Left lung (tissue), 10 donors: ENCODE results near the gene CHAT. TPM values are rescaled to one million over a fixed set of nuclear protein-coding genes. Genes with fewer than 3 reads are reported as not detected.

ENCODE experiments used
- ATAC-seq: fragments of 200-7000 bp; cut with Tn5 transposase; one replicate; pipeline ENCODE4 v1.9.1; 2020; ENCODE audit warnings: moderate library complexity
- DNase-seq, 4 donors: peaks; one replicate each; pipeline ENCODE4 v3.0.0-alpha.2; 2013 to 2020
- H3K27ac ChIP-seq, 2 donors: fragments of 200-600 bp; sonication (generic) in 1 of 2; one replicate each; pipeline versions ENCODE4 v1.5.0 to v1.8.0; 2020 to 2021
- H3K27me3 ChIP-seq, 2 donors: fragments of 200-600 bp; sonication (generic) in 1 of 2; one replicate each; pipeline versions ENCODE4 v1.5.0 to v1.8.0; 2020 to 2021
- H3K36me3 ChIP-seq, 2 donors: fragments of 200-600 bp; sonication (generic) in 1 of 2; one replicate each; pipeline versions ENCODE4 v1.5.0 to v1.8.0; 2020 to 2021
- H3K4me1 ChIP-seq, 2 donors: fragments of 200-600 bp; one replicate each; pipeline ENCODE4 v1.8.0; 2021
- H3K4me3 ChIP-seq, 2 donors: fragments of 200-600 bp; sonication (generic) in 1 of 2; one replicate each; pipeline versions ENCODE4 v1.5.0 to v1.8.0; 2020 to 2021; ENCODE audit warnings: mild to moderate bottlenecking in 1 of 2
- H3K9me3 ChIP-seq, 2 donors: fragments of 200-600 bp; sonication (generic) in 1 of 2; one replicate each; pipeline versions ENCODE4 v1.5.0 to v1.8.0; 2020 to 2021
- CTCF ChIP-seq, 2 donors: fragments of 200-600 bp; sonication (generic) in 1 of 2; IDR thresholded peaks; one replicate each; pipeline versions ENCODE4 v1.5.0 to v1.8.0; 2021; ENCODE audit warnings: antibody characterized with exemption in 2 of 2
- intact Hi-C, 2 donors: fragments of 100-400 bp; cut with DNase I; formaldehyde crosslinking; loops; one replicate each; pipeline versions ENCODE4 v1.11.2 to v1.14.2; 2022
- polyA plus RNA-seq, 6 donors: library from polyadenylated mRNA; unstranded; fragments of 120-200 nt; gene quantifications; one replicate each; pipeline ENCODE4 v1.2.1, GENCODE V29; 2013; ENCODE audit not compliant: insufficient read length in 6 of 6
- total RNA-seq, 2 donors: library from RNA; stranded (reverse); fragmentation: NEBNext Ultra II Directional; extraction: Animal tissue kit (Norgen Biotek cat#: 25700); gene quantifications; one replicate each; pipeline ENCODE4 v1.2.1, GENCODE V29; 2021
- donor health status: DM: no; HTN: yes; CAD: no.
- donor health status: DM: no; HTN: no; CAD: no.

The CHAT gene
- total and polyA plus RNA-seq, 8 donors, result not detected

GRCh38 chr10:49593998-49594397, 19.8 kb upstream of the CHAT start:
- ATAC-seq (no peak), DNase-seq (no peak)
- intact Hi-C loops, result no loop called here
- no peak for TF ChIP-seq CTCF (IDR thresholded peaks at IDR 0.05)
- Histone ChIP-seq H3K36me3 (no peaks in the 10 kb centered on the region), H3K4me3 (no peak overlapping the region), H3K27me3 (peaks cover 0 to 17% of the 10 kb centered on the region in 2 donors), H3K27ac (no peak overlapping the region), H3K4me1 (no peaks in the 10 kb centered on the region), H3K9me3 (no peaks in the 10 kb centered on the region)

- peaks cover 0 to 17% of the 10 kb centered on the region in 2 donors for H3K27me3 ChIP-seq
- intact Hi-C loops, result no loop called here
- peak in 2 of 4 donors; percentile 28 to 53 for DNase-seq
- no peaks in the 10 kb centered on the region for H3K9me3 ChIP-seq
- no peak overlapping the region for H3K4me3 ChIP-seq
- H3K4me1 ChIP-seq, result no peaks in the 10 kb centered on the region
- peak; percentile 85 for ATAC-seq
- no peak overlapping the region for H3K27ac ChIP-seq
- TF ChIP-seq CTCF (IDR thresholded peaks at IDR 0.05), result peak; percentile 43 to 81
- H3K36me3 ChIP-seq, result no peaks in the 10 kb centered on the region
These were observed 19.2 kb upstream of the CHAT start for GRCh38 chr10:49594594-49594993.

DNA sequence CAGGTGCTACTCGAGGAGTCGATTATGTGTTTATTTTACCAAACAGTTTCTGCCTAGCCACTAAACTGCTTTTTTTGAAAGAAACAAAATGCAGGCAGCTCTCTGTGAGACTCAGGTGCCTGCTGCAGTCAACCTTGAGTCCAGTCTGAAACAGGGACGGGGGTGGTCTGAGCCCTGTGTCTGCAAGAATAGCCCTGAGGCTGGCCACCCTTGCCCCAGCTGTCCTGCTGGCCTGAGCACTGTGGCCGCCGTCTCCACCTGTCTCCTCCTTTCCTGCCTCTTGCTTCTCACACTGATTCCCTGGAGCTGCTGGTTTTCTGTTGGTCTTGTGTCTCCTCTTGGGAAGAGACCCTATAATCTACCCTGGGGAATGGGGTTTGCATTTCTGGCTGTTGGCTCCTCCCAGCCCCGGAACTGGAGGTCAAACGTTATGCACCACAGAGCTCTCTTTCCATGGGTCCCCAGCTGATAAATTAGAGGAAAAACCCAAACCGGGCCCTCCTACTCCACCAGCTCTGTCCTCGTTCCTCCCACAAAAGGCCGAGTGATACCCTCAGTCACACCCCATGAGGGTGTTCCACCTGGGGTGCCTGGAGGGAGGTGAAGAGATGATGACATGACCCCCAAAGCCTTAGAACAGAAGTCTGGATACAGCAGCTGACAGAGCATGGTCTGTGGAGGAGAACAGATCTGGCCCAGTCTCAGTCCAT, 18.7 kb upstream of the CHAT start:
- Histone ChIP-seq H3K27me3 (peaks cover 0 to 19% of the 10 kb centered on the region in 2 donors), H3K4me1 (no peaks in the 10 kb centered on the region), H3K9me3 (no peaks in the 10 kb centered on the region), H3K27ac (no peak overlapping the region), H3K36me3 (no peaks in the 10 kb centered on the region), H3K4me3 (no peak overlapping the region)
- ATAC-seq, result no peak
- DNase-seq, result no peak
- no peak for TF ChIP-seq CTCF (IDR thresholded peaks at IDR 0.05)
- intact Hi-C loops, result no loop called here

- ATAC-seq, result no peak
- no peak for DNase-seq
- H3K4me1 ChIP-seq, result no peaks in the 10 kb centered on the region
- intact Hi-C loops, result no loop called here
- no peaks in the 10 kb centered on the region for H3K9me3 ChIP-seq
- peaks cover 0 to 23% of the 10 kb centered on the region in 2 donors for H3K27me3 ChIP-seq
- H3K4me3 ChIP-seq, result no peak overlapping the region
- no peaks in the 10 kb centered on the region for H3K36me3 ChIP-seq
- no peak overlapping the region for H3K27ac ChIP-seq
- TF ChIP-seq CTCF (IDR thresholded peaks at IDR 0.05), result no peak
These were observed 17.9 kb upstream of the CHAT start for GRCh38 chr10:49595713-49596492.

DNA sequence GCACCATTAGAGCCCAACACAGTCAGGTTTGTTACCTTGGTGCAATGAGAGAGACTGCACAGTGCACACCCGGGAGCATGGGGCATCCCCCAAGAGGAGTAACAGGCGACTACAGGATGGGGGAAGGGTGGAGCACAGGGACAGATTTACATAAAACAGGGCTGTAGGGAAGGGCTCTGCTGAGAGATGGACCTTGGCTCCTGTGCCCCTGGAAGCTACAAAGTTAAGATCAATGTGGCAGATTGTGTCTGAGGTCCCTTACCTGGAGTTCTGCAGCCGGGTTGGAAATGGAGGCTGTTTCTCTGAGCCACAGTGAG, 17.4 kb upstream of the CHAT start:
- ATAC-seq, result no peak

More for the DNA sequence above, 17.4 kb upstream of the CHAT start:
- Histone ChIP-seq H3K9me3 (no peaks in the 10 kb centered on the region), H3K27me3 (peaks cover 0 to 28% of the 10 kb centered on the region in 2 donors), H3K27ac (no peak overlapping the region), H3K4me1 (no peaks in the 10 kb centered on the region), H3K4me3 (no peak overlapping the region), H3K36me3 (no peaks in the 10 kb centered on the region)
- intact Hi-C loops, result no loop called here
- no peak for TF ChIP-seq CTCF (IDR thresholded peaks at IDR 0.05)
- no peak for DNase-seq
